DND-41 (cell line): ENCODE measurements around the gene SLC7A6OS.

Source experiments
- CTCF ChIP-seq: IDR thresholded peaks from 2 replicates; pipeline ENCODE4 v1.5.1; 2012; ENCODE audit warnings: borderline replicate concordance, low read length, moderate library complexity, mild to moderate bottlenecking; ENCODE audit not compliant: poor library complexity, severe bottlenecking; ENCODE audit errors: extremely low read depth
- EZH2 ChIP-seq: IDR thresholded peaks from 3 replicates; pipeline ENCODE4 v1.6.1; 2012; ENCODE audit warnings: borderline replicate concordance, low read depth, mild to moderate bottlenecking, moderate library complexity, low read length, inconsistent platforms; ENCODE audit not compliant: severe bottlenecking

DNA sequence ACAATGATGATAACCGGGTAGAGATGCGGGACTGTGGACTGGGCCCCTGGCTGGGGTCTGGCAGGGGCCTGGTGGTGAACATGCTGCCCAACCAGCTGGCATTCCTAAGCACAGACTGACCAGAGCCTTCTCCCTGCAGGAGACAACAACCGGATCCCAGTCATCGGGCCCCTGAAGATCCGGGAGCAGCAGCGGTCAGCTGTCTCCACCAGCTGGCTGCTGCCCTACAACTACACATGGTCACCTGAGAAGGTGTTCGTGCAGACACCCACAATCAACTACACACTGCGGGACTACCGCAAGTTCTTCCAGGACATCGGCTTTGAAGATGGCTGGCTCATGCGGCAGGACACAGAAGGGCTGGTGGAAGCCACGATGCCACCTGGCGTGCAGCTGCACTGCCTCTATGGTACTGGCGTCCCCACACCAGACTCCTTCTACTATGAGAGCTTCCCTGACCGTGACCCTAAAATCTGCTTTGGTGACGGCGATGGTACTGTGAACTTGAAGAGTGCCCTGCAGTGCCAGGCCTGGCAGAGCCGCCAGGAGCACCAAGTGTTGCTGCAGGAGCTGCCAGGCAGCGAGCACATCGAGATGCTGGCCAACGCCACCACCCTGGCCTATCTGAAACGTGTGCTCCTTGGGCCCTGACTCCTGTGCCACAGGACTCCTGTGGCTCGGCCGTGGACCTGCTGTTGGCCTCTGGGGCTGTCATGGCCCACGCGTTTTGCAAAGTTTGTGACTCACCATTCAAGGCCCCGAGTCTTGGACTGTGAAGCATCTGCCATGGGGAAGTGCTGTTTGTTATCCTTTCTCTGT, 51.5 kb downstream of the SLC7A6OS start:
- TF ChIP-seq CTCF: no peak
- TF ChIP-seq EZH2: no peak
